GM21528 (cell line): ENCODE measurements around the gene SPATA20.

Source experiments
- ATAC-seq: cut with Tn5 transposase; IDR thresholded peaks from one replicate; pipeline ENCODE4 v1.9.1; 2021; ENCODE audit warnings: mild to moderate bottlenecking, moderate library complexity; ENCODE audit not compliant: unreplicated experiment, low FRiP score

Gene SPATA20

GRCh38 chr17:50519141-50519834 is 27.7 kb upstream of the SPATA20 start:
- no peak for ATAC-seq

- ATAC-seq: no peak
Observed at GRCh38 chr17:50520483-50520882, 26.5 kb upstream of the SPATA20 start.

- ATAC-seq: no peak
Observed at GRCh38 chr17:50521514-50521913, 25.5 kb upstream of the SPATA20 start.

GRCh38 chr17:50522766-50523165 is 24.2 kb upstream of the SPATA20 start:
- ATAC-seq: no peak

GRCh38 chr17:50523208-50523607 is 23.8 kb upstream of the SPATA20 start:
- no peak for ATAC-seq

GRCh38 chr17:50524838-50525237 is 22.1 kb upstream of the SPATA20 start:
- no peak for ATAC-seq

- ATAC-seq: no peak
Observed at GRCh38 chr17:50527155-50527762, 19.7 kb upstream of the SPATA20 start.

- no peak for ATAC-seq
Observed at GRCh38 chr17:50527949-50528474, 19.0 kb upstream of the SPATA20 start.

- no peak for ATAC-seq
Observed at GRCh38 chr17:50529849-50530248, 17.1 kb upstream of the SPATA20 start.

- ATAC-seq: no peak
Observed at GRCh38 chr17:50531428-50532025, 15.4 kb upstream of the SPATA20 start.

GRCh38 chr17:50532452-50533024 is 14.4 kb upstream of the SPATA20 start, which contains the start of gene EPN3:
Gene EPN3 (plus strand): TSS chr17:50532735. CDS start chr17:50536557, 3,822 bp downstream.
- ATAC-seq: no peak

GRCh38 chr17:50533185-50533584 is 13.8 kb upstream of the SPATA20 start:
- no peak for ATAC-seq

GRCh38 chr17:50533720-50534148 is 13.2 kb upstream of the SPATA20 start:
- no peak for ATAC-seq

GRCh38 chr17:50534222-50534978 is 12.6 kb upstream of the SPATA20 start:
- no peak for ATAC-seq

GRCh38 chr17:50534979-50535326 is 12.0 kb upstream of the SPATA20 start:
- ATAC-seq: no peak

- no peak for ATAC-seq
Observed at GRCh38 chr17:50535407-50535806, 11.6 kb upstream of the SPATA20 start.

GRCh38 chr17:50536683-50537646 is 10.0 kb upstream of the SPATA20 start:
- no peak for ATAC-seq

- ATAC-seq: no peak
Observed at GRCh38 chr17:50537721-50538548, 9.0 kb upstream of the SPATA20 start.
